Gastrocnemius medialis (tissue), 4 donors: ENCODE measurements around the gene VAMP5.

Experiments
- POLR2A ChIP-seq, 2 donors: fragments of 450-650 bp; IDR thresholded peaks; one replicate each; pipeline ENCODE4 v1.6.1; 2017; ENCODE audit warnings: antibody characterized with exemption in 2 of 2, mild to moderate bottlenecking in 2 of 2, moderate library complexity in 2 of 2
- TF ChIP-seq, protein P1 (sequence below), 5 experiments: fragments of 450-650 bp in 3 of 5; fragments of 200-600 bp in 2 of 5; sonication (generic) in 2 of 5; IDR thresholded peaks in 4 of 5; conservative IDR thresholded peaks in 1 of 5; 1 replicate in 4 of 5; 2 replicates in 1 of 5; pipeline ENCODE4 v1.5.1; 2016 to 2019; ENCODE audit warnings: antibody characterized with exemption in 5 of 5, mild to moderate bottlenecking in 3 of 5, moderate library complexity in 3 of 5

DNA sequence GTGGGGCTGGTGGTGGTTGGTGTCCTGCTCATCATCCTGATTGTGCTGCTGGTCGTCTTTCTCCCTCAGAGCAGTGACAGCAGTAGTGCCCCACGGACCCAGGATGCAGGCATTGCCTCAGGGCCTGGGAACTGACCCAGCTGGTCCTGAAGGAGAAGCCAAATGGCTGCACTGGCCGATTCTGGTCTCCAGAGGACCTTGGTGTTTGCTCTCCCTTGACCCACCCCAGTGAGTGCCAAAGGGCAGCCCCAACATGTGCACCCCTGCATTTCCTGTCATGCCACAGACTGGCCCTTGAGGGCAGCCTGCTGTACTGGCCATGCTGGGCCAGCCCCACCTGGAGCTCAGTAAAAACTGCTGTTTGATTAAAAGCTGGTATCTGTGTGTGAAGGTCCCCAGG lies 8.8 kb downstream of the VAMP5 start:
- TF ChIP-seq POLR2A (IDR thresholded peaks at IDR 0.05) = no peak
- TF ChIP-seq, protein P1, sequence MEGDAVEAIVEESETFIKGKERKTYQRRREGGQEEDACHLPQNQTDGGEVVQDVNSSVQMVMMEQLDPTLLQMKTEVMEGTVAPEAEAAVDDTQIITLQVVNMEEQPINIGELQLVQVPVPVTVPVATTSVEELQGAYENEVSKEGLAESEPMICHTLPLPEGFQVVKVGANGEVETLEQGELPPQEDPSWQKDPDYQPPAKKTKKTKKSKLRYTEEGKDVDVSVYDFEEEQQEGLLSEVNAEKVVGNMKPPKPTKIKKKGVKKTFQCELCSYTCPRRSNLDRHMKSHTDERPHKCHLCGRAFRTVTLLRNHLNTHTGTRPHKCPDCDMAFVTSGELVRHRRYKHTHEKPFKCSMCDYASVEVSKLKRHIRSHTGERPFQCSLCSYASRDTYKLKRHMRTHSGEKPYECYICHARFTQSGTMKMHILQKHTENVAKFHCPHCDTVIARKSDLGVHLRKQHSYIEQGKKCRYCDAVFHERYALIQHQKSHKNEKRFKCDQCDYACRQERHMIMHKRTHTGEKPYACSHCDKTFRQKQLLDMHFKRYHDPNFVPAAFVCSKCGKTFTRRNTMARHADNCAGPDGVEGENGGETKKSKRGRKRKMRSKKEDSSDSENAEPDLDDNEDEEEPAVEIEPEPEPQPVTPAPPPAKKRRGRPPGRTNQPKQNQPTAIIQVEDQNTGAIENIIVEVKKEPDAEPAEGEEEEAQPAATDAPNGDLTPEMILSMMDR (IDR thresholded peaks at IDR 0.05 in 4 of 5, conservative IDR thresholded peaks at IDR 0.05 in 1 of 5) = no peak
